Stimulated activated CD4-positive, alpha-beta T cell treated with anti-CD3 and anti-CD28 coated beads, Interleukin-12 subunit alpha, Interleukin-12 subunit beta, amount 100 ng/mL, for 48 hours (primary cell): ENCODE measurements around the gene GNAL.
"Not testable (repeated sequence)": the region's sequence is repeated elsewhere in the genome, so short reads cannot be mapped to it uniquely, and the experiment has no call there.

Experiments
- DNase-seq, 3 donors: peaks; one replicate each; pipeline ENCODE4 v3.0.0-alpha.2; 2020; ENCODE audit warnings: low read depth in 2 of 3, low spot score in 1 of 3

The GNAL gene

DNA sequence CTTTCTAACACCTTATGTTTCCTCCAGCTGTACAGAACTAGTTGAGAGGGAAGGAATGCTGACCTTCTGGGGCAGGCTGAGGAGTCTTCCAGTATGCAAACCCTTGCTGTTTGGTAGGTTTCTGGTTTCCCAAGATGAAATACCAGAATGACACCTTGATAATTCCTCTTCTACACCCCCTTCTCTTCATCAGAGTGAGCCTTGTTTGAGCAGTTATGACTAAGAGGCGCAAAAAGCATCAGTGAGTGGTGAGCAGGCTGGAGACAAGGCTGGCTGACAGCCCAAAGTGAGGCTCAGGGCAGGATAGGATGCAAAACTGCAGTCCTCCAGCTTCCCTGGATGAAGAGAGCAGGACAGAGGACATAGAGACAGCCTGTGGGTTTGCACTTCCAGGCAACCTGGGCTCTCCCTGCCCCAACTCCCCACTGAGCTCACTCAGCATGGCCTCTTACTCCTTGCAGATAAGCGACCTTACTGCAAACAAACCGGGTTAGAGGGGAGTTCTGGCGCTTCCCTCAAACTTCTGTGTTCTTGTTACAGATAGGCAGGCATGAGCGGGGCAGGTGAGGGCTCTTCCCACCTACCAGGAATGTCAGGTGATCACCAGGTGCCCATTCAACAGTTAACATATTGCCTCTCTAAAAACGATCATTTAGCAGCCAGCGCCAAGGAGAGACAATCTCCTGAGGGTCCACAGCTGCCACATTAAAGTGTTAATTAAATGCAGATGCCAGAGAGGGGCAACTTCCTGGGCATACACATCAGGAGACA, 213.6 kb downstream of the GNAL start:
- no peak for DNase-seq

GRCh38 chr18:11905613-11906012, 216.5 kb downstream of the GNAL start:
- DNase-seq, result no peak

DNA sequence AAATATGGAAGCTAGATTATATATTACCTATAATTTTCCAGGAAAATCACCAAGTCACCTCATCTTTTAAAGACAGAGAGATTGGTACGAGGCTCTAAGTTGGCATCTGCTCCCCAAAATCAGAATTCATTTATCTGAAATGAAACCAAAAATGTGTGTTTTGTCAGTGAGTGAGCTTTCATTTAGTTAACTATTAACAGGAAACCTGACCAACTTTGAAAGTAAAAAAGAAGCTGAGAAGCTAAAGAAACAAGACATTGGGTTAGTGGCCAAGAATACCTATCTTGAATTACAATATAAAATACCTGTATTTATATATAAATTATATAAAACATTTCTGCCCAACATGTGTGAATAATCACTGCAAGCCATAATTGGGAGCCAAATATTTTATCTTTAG, 217.1 kb downstream of the GNAL start:
- DNase-seq, result no peak

GRCh38 chr18:11906926-11907874, 218.1 kb downstream of the GNAL start:
- no peak for DNase-seq

DNA sequence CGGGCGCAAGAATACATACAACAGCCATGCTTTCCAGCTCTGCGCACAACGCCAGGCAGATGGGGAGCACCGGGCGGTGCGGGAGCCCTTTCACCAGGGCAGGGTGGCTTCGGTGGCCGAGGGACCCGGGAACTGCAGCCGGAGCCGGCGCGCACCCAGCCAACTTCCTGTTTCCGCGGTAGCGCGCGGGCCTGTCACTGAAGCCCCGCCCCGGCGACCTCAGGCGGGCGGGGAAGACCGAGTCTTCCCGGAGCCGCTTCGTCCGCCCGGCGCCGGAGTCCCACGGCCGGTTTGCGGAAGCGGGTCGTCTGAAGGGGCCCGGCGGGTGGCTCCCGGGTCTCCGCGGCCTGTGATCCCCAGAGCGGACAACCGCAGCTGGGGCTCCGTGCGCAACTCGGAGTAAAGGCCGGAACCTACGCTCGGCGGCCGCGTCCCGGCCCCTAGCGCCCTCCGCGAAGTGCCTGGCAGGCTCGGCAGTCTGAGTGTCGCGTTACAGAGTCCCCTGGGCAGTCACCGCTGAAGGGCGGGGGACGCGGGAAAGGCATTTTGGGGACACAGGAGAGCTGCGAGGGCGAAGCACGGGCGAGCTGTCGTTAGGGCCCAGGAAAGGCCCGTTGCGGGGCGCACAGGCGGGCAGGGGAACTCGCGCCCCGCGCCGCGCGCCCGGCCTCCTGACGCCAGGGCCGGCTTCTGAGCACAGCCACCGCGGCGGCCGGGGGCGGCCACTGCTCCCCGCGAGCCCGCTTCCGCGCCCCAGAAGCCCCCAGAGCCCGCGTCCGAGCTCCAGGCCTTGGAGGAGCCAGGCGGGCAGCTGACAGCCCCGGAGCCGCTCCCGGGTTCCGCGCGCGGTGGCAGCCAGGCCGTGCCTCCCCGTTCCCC, 219.4 kb downstream of the GNAL start, which contains the start of gene MPPE1:
Gene MPPE1, minus strand, starts transcription at position 136 of the 879 bp plus-strand sequence. CDS start 11,053 bp downstream, outside the sequence.
- DNase-seq, result peak; percentile 71 to 81 (median 75)

DNA sequence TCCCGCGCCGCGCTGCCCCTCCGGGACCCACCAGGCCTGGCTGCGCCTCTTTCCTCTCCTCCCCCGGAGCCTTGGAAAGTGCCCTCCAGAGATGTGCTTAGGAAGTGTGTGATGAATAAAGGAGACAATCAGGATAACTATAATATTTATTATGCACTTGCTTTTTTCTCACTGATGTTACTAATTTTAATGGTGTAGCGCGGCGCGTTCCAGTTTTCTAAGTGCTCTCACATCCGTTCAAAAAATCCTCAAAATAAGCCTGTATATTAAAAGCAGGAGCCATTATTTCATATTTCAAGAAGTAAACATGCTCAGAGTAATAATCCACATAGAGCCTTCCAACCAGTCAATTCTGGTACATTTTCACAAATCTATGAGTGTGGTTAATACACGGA, 220.0 kb downstream of the GNAL start:
- no peak for DNase-seq

DNA sequence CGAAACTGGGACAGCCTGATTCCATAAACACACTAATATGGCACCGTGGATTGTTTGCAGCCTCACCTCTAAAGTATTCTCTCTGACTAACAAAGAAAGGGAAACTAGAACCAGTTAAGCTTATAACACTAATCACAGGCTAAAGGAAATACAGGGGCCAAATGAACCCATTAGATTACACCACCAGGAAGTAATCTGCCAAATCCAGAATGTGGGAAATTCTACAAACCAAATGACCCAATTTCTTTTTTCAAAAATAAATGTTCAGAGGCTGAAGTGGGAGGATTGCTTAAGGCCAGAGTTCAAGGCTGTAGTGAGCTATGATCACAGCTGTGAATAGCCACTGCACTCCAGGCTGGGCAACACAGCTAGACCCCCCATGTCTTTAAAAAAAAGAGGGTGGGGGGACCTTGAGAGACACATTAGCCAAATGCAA, 220.5 kb downstream of the GNAL start:
- no peak for DNase-seq

DNA sequence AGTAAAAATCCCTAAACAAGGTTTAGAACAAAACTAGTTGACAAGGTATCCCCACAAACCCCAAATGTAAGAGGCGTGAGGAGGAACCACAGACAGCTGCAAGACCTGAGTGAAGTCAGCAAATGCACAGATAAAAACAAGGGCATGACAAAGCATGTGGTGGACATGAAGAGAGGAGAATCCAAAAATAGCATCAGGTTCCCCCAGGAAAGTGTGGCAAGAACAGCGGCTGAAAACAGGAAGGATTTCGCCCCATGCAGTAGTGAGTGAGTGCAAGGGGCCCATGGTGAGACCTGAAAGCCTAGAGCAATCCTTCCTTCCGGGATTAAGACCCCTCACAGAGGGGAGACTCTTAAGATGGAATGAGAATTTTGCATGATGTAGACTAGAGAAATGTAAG, 227.8 kb downstream of the GNAL start:
- not testable (repeated sequence) for DNase-seq

DNA sequence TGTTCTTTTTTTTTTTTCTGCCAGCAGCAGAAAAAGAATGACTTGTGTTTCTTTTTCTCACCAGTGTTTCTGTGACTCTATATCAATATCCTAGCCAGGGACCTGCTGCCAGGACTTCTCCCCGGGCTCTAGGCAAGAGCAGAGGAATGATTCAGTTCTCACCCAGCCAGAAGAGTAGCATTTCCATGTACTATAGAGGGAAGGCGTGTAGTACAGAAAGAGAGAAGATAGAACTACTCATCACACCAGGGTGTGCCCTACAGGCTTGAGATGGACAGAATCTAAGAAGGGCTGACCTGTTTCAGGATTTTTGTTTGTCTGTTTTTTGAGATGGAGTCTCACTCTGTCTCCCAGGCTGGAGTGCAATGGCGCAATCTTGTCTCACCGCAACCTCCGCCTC, 230.5 kb downstream of the GNAL start:
- DNase-seq, result not testable (repeated sequence)

GRCh38 chr18:11923450-11923849, 234.4 kb downstream of the GNAL start:
- no peak for DNase-seq

DNA sequence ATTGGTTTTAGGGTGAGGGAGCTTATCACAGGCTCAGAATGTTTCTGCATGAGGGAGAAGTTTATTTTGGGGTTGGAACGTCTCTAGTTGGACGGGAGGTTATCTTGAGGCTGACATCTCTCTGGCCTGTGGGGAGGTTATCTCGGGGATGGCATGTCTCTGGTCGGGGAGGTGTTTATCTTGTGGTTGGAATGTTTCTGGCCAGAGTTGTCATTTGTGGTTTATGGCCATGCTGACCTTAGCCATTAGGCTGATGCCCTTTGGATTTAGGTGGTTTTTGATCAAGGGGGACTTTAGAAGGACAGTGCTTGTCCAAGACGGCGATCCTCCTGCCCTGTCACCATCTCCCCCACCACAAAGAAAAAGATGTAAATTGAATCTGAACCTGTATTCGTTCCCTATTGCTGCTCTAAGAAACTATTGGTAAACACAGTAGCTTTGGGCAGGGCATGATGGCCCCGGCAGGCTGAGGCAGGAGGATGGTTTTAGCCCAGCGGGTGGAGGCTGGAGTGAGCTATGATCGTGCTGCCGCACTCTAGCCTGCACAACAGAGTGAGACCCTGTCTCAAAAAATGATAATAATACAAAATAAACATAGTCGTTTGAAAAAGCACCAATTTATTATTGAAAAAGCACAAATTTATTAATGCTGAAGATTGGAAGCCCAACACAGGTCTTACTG, 236.9 kb downstream of the GNAL start:
- DNase-seq, result no peak

GRCh38 chr18:11927497-11927896, 238.4 kb downstream of the GNAL start:
- no peak for DNase-seq

GRCh38 chr18:11932393-11932792, 243.3 kb downstream of the GNAL start:
- no peak for DNase-seq
